Omental fat pad (tissue), 4 donors: ENCODE measurements around the gene EXOC1L. TPM values are rescaled to one million over a fixed set of nuclear protein-coding genes. Genes with fewer than 3 reads are reported as not detected.
"Not testable (repeated sequence)": the region's sequence is repeated elsewhere in the genome, so short reads cannot be mapped to it uniquely, and the experiment has no call there.

Experiments
- ATAC-seq: fragments of 150-250 bp; one replicate; pipeline ENCODE4 v1.9.1; 2016; ENCODE audit warnings: mild to moderate bottlenecking, moderate library complexity; ENCODE audit not compliant: low FRiP score
- DNase-seq: peaks from one replicate; pipeline ENCODE4 v3.0.0-alpha.2; 2019; ENCODE audit warnings: low spot score
- CTCF ChIP-seq, 3 donors: fragments of 450-650 bp; IDR thresholded peaks; one replicate each; pipeline ENCODE4 v1.5.1; 2016 to 2017; ENCODE audit warnings: antibody characterized with exemption in 3 of 3, mild to moderate bottlenecking in 3 of 3, moderate library complexity in 2 of 3
- total RNA-seq, 4 donors: library from RNA; depleted of rRNA; stranded (reverse); fragments of >200 nt; gene quantifications; one replicate each; pipeline ENCODE4 v1.1.0, GENCODE V29; 2016

Gene EXOC1L
- total RNA-seq, 4 donors from 2014 or later, result not detected

- DNase-seq (no peak), ATAC-seq (no peak)
- TF ChIP-seq CTCF (IDR thresholded peaks at IDR 0.05), result no peak
These were observed 11.1 kb downstream of the EXOC1L start for GRCh38 chr4:55830716-55831115.

GRCh38 chr4:55834086-55834795 is 14.7 kb downstream of the EXOC1L start:
- DNase-seq (no peak), ATAC-seq (no peak)
- no peak for TF ChIP-seq CTCF (IDR thresholded peaks at IDR 0.05)

DNA sequence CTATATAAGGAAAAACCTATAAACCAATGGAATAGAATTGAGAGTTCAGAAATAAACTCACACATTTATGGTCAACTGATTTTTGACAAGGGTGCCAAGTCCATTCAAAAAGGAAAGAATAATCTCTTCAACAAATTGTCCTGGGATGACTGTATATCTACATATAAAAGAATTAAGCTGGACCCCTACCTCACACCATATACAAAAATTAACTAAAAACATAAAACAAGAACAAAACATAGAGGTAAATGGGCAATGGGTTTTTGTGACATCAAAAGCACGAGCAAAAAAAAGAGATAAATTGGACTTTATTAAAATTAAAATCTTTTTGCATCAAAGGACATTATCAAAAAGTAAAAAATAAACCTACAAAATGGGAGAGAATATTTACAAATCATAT is 18.3 kb downstream of the EXOC1L start:
- ATAC-seq, result no peak
- TF ChIP-seq CTCF (IDR thresholded peaks at IDR 0.05), result no peak
- no peak for DNase-seq

DNA sequence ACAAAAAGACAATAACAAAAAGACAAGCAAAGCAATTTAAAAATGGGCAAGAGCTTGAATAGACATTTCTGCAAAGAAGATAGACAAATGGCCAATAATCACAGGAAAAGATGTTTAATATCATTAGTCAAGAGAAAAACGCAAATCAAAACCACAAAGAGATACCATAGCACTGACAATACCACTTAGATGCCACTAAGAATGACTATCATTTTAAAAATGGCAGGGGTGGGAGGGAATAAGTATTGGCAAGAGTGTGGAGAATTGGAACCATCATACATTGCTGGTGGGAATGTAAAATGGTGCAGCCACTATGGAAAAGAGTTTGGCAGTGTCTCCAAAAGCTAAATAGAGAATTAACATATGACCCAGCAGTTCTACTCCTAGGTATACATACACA is 18.8 kb downstream of the EXOC1L start:
- DNase-seq, result no peak
- TF ChIP-seq CTCF (IDR thresholded peaks at IDR 0.05), result no peak
- ATAC-seq, result no peak

GRCh38 chr4:55838952-55839351 is 19.4 kb downstream of the EXOC1L start:
- no peak for DNase-seq
- TF ChIP-seq CTCF (IDR thresholded peaks at IDR 0.05), result no peak
- no peak for ATAC-seq

- no peak for DNase-seq
- ATAC-seq, result no peak
- TF ChIP-seq CTCF (IDR thresholded peaks at IDR 0.05), result no peak
These were observed 21.4 kb downstream of the EXOC1L start for GRCh38 chr4:55840956-55841355.

GRCh38 chr4:55841373-55842239 is 22.0 kb downstream of the EXOC1L start:
- DNase-seq, ATAC-seq: not testable (repeated sequence)

GRCh38 chr4:55842312-55842711 is 22.7 kb downstream of the EXOC1L start:
- not testable (repeated sequence) for ATAC-seq, DNase-seq
